Measurements from ENCODE around the gene SCGB3A2.
A peak's percentile ranks its signal among the peaks of the same experiment; 100 is the strongest.

SCGB3A2 gene

GRCh38 chr5:147853372-147853987, 25.0 kb upstream of the SCGB3A2 start:
- no peak for TF ChIP-seq CTCF (IDR thresholded peaks at IDR 0.05; ENCODE audit: extremely low read depth, insufficient read depth, missing control alignments)
- no peak for DNase-seq (ENCODE audit: low spot score)
- in situ Hi-C loops (cut with MboI; ENCODE audit: low pct_unique_long_range_greater_than_20kb, low sequenced_read_pairs, unreplicated experiment): no loop called here

GRCh38 chr5:147854331-147854730, 24.2 kb upstream of the SCGB3A2 start:
- TF ChIP-seq CTCF (IDR thresholded peaks at IDR 0.05; ENCODE audit: extremely low read depth, insufficient read depth, missing control alignments): no peak
- in situ Hi-C loops (cut with MboI; ENCODE audit: low pct_unique_long_range_greater_than_20kb, low sequenced_read_pairs, unreplicated experiment): no loop called here
- DNase-seq (ENCODE audit: low spot score): no peak

- DNase-seq (ENCODE audit: low spot score): no peak
- in situ Hi-C loops (cut with MboI; ENCODE audit: low pct_unique_long_range_greater_than_20kb, low sequenced_read_pairs, unreplicated experiment): no loop called here
- no peak for TF ChIP-seq CTCF (IDR thresholded peaks at IDR 0.05; ENCODE audit: extremely low read depth, insufficient read depth, missing control alignments)
Measured at GRCh38 chr5:147854894-147855773, 23.4 kb upstream of the SCGB3A2 start.

- TF ChIP-seq CTCF (IDR thresholded peaks at IDR 0.05; ENCODE audit: extremely low read depth, insufficient read depth, missing control alignments): no peak
- in situ Hi-C loops (cut with MboI; ENCODE audit: low pct_unique_long_range_greater_than_20kb, low sequenced_read_pairs, unreplicated experiment): no loop called here
- DNase-seq (ENCODE audit: low spot score): no peak
Measured at GRCh38 chr5:147855774-147856069, 22.8 kb upstream of the SCGB3A2 start.

GRCh38 chr5:147856801-147857200, 21.7 kb upstream of the SCGB3A2 start:
- TF ChIP-seq CTCF (IDR thresholded peaks at IDR 0.05; ENCODE audit: extremely low read depth, insufficient read depth, missing control alignments): no peak
- DNase-seq (ENCODE audit: low spot score): no peak
- in situ Hi-C loops (cut with MboI; ENCODE audit: low pct_unique_long_range_greater_than_20kb, low sequenced_read_pairs, unreplicated experiment): no loop called here

GRCh38 chr5:147857302-147858129, 21.0 kb upstream of the SCGB3A2 start:
- in situ Hi-C loops (cut with MboI; ENCODE audit: low pct_unique_long_range_greater_than_20kb, low sequenced_read_pairs, unreplicated experiment): no loop called here
- peak; percentile 21 for DNase-seq (ENCODE audit: low spot score)
- peak; percentile 82 for TF ChIP-seq CTCF (IDR thresholded peaks at IDR 0.05; ENCODE audit: extremely low read depth, insufficient read depth, missing control alignments)

Data from GM13977 (cell line).